SU-DHL-6 (cell line): ENCODE data around the gene VDAC2.

Source experiments
- H2AFZ ChIP-seq: fragments of 200-600 bp; sonication (generic); 2 replicates; pipeline ENCODE4 v1.6.1; 2014; ENCODE audit warnings: low read depth, mild to moderate bottlenecking, moderate library complexity, mixed read lengths, antibody characterized with exemption, low read length; ENCODE audit not compliant: severe bottlenecking
- H3F3A ChIP-seq: fragments of 200-600 bp; shearing (Covaris generic); 2 replicates; pipeline ENCODE4 v1.6.0; 2016; ENCODE audit warnings: antibody characterized with exemption, mild to moderate bottlenecking; ENCODE audit not compliant: insufficient read depth
- H3K27ac ChIP-seq: fragments of 200-600 bp; sonication (generic); 2 replicates; pipeline ENCODE4 v1.5.1; 2016; ENCODE audit warnings: low read depth, mild to moderate bottlenecking, low read length, moderate library complexity, mixed read lengths
- H3K27me3 ChIP-seq: fragments of 200-600 bp; sonication (generic), shearing (Covaris generic); 2 replicates; pipeline ENCODE4 v1.6.0; 2014; ENCODE audit warnings: mild to moderate bottlenecking, low read length
- H3K36me3 ChIP-seq: fragments of 200-600 bp; sonication (generic); 2 replicates; pipeline ENCODE4 v1.6.1; 2014; ENCODE audit warnings: mild to moderate bottlenecking, low read length, mixed read lengths
- H3K4me2 ChIP-seq: fragments of 300-600, 200-600 bp; shearing (Covaris generic), sonication (generic); 2 replicates; pipeline ENCODE4 v1.6.0; 2014; ENCODE audit warnings: low read length, low read depth, mild to moderate bottlenecking; ENCODE audit not compliant: poor library complexity, severe bottlenecking
- H3K4me3 ChIP-seq: fragments of 200-600 bp; sonication (generic); 2 replicates; pipeline ENCODE4 v1.5.1; 2014; ENCODE audit warnings: antibody characterized with exemption, low read length, mild to moderate bottlenecking, mixed read lengths; ENCODE audit not compliant: insufficient read depth, poor library complexity, severe bottlenecking
- H3K79me2 ChIP-seq: fragments of 200-600 bp; sonication (generic); 2 replicates; pipeline ENCODE4 v1.6.1; 2014; ENCODE audit warnings: mild to moderate bottlenecking, low read length, moderate library complexity; ENCODE audit not compliant: insufficient read depth
- H3K9ac ChIP-seq: fragments of 200-600 bp; sonication (generic); 2 replicates; pipeline ENCODE4 v1.7.0; 2014; ENCODE audit warnings: mild to moderate bottlenecking, low read length
- H3K9me2 ChIP-seq: fragments of 200-600 bp; sonication (generic); replicated peaks from 2 replicates; pipeline ENCODE4 v1.6.1; 2014; ENCODE audit warnings: low read length; ENCODE audit not compliant: insufficient read depth
- H3K9me3 ChIP-seq: fragments of 200-600 bp; sonication (generic); 2 replicates; pipeline ENCODE4 v1.6.1; 2014; ENCODE audit warnings: low read length, mixed read lengths; ENCODE audit not compliant: insufficient read depth
- H4K20me1 ChIP-seq: fragments of 200-600 bp; sonication (generic); 2 replicates; pipeline ENCODE4 v1.6.1; 2014; ENCODE audit warnings: low read depth, mild to moderate bottlenecking, antibody characterized with exemption, low read length, moderate library complexity, mixed read lengths
- EZH2phosphoT487 ChIP-seq: fragments of 200-600 bp; sonication (generic), shearing (Covaris generic); conservative IDR thresholded peaks from 2 replicates; pipeline ENCODE4 v1.6.1; 2018; ENCODE audit warnings: mild to moderate bottlenecking, antibody characterized with exemption, low read length, moderate library complexity, mixed read lengths
- TF ChIP-seq, protein P1 (sequence below): fragments of 200-600 bp; sonication (generic); IDR thresholded peaks from one replicate; pipeline ENCODE4 v1.5.1; 2017; ENCODE audit warnings: antibody characterized with exemption, mild to moderate bottlenecking, low read length, moderate library complexity; ENCODE audit not compliant: insufficient read depth, poor library complexity, severe bottlenecking

Gene VDAC2

GRCh38 chr10:75210282-75211006, at the start of gene VDAC2:
TSS of gene VDAC2 (plus strand) at chr10:75210796. CDS start at chr10:75211159, 363 bp downstream.
- peaks cover 18% of the 10 kb centered on the region for H3K36me3 ChIP-seq
- no peaks in the 10 kb centered on the region for H3F3A ChIP-seq
- no peaks in the 10 kb centered on the region for H3K9me2 ChIP-seq
- H3K27ac ChIP-seq: peak within 1 kb of the TSS; percentile 83
- H4K20me1 ChIP-seq: no peaks in the 10 kb centered on the region; the same call in 1 of the 2 replicates
- no peaks in the 10 kb centered on the region for H3K9me3 ChIP-seq
- peak within 1 kb of the TSS; percentile 99 for H3K9ac ChIP-seq
- H3K4me2 ChIP-seq: peak within 1 kb of the TSS; percentile 96
- H3K79me2 ChIP-seq: peaks cover 46% of the 10 kb centered on the region
- no peak for TF ChIP-seq EZH2phosphoT487
- TF ChIP-seq, protein P1, sequence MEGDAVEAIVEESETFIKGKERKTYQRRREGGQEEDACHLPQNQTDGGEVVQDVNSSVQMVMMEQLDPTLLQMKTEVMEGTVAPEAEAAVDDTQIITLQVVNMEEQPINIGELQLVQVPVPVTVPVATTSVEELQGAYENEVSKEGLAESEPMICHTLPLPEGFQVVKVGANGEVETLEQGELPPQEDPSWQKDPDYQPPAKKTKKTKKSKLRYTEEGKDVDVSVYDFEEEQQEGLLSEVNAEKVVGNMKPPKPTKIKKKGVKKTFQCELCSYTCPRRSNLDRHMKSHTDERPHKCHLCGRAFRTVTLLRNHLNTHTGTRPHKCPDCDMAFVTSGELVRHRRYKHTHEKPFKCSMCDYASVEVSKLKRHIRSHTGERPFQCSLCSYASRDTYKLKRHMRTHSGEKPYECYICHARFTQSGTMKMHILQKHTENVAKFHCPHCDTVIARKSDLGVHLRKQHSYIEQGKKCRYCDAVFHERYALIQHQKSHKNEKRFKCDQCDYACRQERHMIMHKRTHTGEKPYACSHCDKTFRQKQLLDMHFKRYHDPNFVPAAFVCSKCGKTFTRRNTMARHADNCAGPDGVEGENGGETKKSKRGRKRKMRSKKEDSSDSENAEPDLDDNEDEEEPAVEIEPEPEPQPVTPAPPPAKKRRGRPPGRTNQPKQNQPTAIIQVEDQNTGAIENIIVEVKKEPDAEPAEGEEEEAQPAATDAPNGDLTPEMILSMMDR: no peak
- no peaks in the 10 kb centered on the region for H3K27me3 ChIP-seq
- H2AFZ ChIP-seq: peak within 1 kb of the TSS; percentile 97
- H3K4me3 ChIP-seq: peak within 1 kb of the TSS; percentile 98

DNA sequence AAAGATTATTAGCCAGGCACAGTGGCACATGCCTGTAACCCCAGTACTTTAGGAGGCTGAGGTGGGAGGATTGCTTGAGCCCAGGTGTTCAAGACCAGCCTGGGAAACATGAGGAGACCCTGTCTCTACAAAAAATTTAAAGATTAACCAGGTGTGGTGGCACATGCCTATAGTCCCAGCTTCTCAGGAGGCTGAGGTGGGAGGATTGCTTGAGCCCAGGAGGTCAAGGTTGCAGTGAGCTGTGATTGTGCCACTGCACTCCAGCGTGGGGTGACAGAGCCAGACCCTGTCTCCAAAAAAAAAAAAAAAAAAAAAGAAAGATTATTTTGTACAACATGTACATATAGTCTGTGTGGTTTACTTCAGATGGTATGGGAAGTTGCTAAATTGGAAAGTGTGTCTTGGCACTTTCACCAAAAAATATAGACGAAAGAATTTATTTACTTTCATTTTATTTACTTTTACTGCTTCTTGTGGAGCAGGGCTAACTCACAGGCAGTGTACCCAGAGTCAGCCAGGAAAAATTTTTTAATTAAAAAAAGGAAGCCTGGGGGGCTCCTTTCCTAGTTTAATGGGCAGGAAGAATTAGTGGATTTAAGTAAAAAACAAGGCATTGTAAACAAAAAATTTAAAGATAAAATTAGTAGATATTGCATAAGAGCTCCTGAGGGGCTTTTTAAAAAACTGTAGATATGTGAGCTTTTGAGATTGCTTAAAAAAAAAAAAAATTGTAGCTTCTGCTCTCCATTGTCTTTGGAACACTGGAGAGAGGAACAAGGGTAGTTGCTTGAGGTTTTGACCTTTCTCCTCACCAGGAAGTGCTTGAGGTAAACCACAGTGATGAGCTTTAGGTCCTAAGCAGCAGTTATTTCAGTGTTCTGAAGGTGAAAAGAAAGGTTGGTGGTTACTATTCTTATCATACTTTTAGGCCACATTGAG, 44.6 kb upstream of the VDAC2 start:
- H3K9me3 ChIP-seq: no peaks in the 10 kb centered on the region
- H4K20me1 ChIP-seq: peaks cover 3% of the 10 kb centered on the region; the same call in 1 of the 2 replicates
- no peak overlapping the region for H3K9ac ChIP-seq
- TF ChIP-seq, protein P1: no peak
- no peak for TF ChIP-seq EZH2phosphoT487
- no peak overlapping the region for H2AFZ ChIP-seq
- no peaks in the 10 kb centered on the region for H3K27me3 ChIP-seq
- peak overlapping the region; percentile 49 for H3K27ac ChIP-seq
- H3K4me3 ChIP-seq: no peak overlapping the region
- H3F3A ChIP-seq: 0 out of 2 replicates have a peak, but pooled peaks cover 6% of the 10 kb centered on the region
- H3K4me2 ChIP-seq: peak overlapping the region; percentile 44
- 0 out of 2 replicates have a peak, but pooled peaks cover 3% of the 10 kb centered on the region for H3K36me3 ChIP-seq
- H3K79me2 ChIP-seq: peaks cover 9% of the 10 kb centered on the region; the same call in 1 of the 2 replicates
- no peaks in the 10 kb centered on the region for H3K9me2 ChIP-seq

DNA sequence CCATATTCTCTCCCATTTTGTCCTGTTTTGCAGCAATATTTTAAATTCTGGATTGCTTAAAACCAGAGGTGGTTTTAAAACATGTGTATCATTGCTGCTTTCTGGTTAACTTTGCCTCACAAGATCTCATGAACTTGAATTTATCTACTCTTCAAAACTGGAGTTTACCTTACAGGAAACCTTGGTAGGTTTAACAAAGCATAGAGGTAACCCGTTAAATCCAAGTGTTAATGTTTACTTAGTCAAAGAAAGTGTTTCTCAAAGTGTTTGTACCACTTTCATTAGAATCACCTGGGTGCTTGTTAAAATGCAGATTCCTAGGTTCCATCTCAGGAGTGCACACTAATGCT, 44.0 kb upstream of the VDAC2 start:
- no peaks in the 10 kb centered on the region for H3K9me3 ChIP-seq

More for the DNA sequence above, 44.0 kb upstream of the VDAC2 start:
- Histone ChIP-seq H3K27me3 (no peaks in the 10 kb centered on the region), H3K27ac (peak overlapping the region; percentile 49), H2AFZ (no peak overlapping the region), H3K79me2 (peaks cover 9% of the 10 kb centered on the region; the same call in 1 of the 2 replicates), H3K4me2 (peak overlapping the region; percentile 44), H3K4me3 (no peak overlapping the region), H3F3A (0 out of 2 replicates have a peak, but pooled peaks cover 6% of the 10 kb centered on the region), H3K9ac (no peak overlapping the region), H3K9me2 (no peaks in the 10 kb centered on the region), H4K20me1 (peaks cover 3% of the 10 kb centered on the region; the same call in 1 of the 2 replicates), H3K36me3 (0 out of 2 replicates have a peak, but pooled peaks cover 3% of the 10 kb centered on the region)
- TF ChIP-seq, protein P1: no peak
